ENCODE results near the gene C1RL.

The C1RL gene

GRCh38 chr12:7108796-7109571, at the start of gene C1RL:
C1RL (minus strand) TSS chr12:7109214; CDS start chr12:7109180, 34 bp downstream.
- H3K27me3 ChIP-seq (ENCODE audit: control insufficient read depth in 5 of 5, insufficient read depth in 4 of 5, low read length in 5 of 5): no peaks in the 10 kb centered on the region
- peaks cover 2 to 28% (median 19%) of the 10 kb centered on the region in 5 donors for H3K4me1 ChIP-seq (ENCODE audit: control insufficient read depth in 5 of 5, insufficient read depth in 5 of 5, low read length in 5 of 5)
- H3K9me3 ChIP-seq (ENCODE audit: control insufficient read depth in 5 of 5, low read length in 5 of 5): peaks cover 0 to 6% (median 3%) of the 10 kb centered on the region in 5 donors
- peak within 1 kb of the TSS; percentile 86 for H3K27ac ChIP-seq (ENCODE audit: low read depth, low read length)
- H3K36me3 ChIP-seq (ENCODE audit: control insufficient read depth in 5 of 5, insufficient read depth in 5 of 5, low read length in 5 of 5): peaks cover 0 to 6% (median 3%) of the 10 kb centered on the region in 5 donors
- peak within 1 kb of the TSS; percentile 82 to 93 (median 86) for H3K9ac ChIP-seq (ENCODE audit: low read length in 5 of 5)
- H3K4me3 ChIP-seq (ENCODE audit: low read depth in 1 of 5, low read length in 5 of 5): peak within 1 kb of the TSS; percentile 76 to 87 (median 77)

GRCh38 chr12:7157391-7157790, 48.4 kb upstream of the C1RL start:
- Histone ChIP-seq H3K27ac (ENCODE audit: low read depth, low read length) (no peak overlapping the region), H3K4me1 (ENCODE audit: control insufficient read depth in 5 of 5, insufficient read depth in 5 of 5, low read length in 5 of 5) (peaks cover 3 to 72% (median 62%) of the 10 kb centered on the region in 5 donors), H3K36me3 (ENCODE audit: control insufficient read depth in 5 of 5, insufficient read depth in 5 of 5, low read length in 5 of 5) (peaks cover 0 to 24% (median 3%) of the 10 kb centered on the region in 5 donors), H3K4me3 (ENCODE audit: low read depth in 1 of 5, low read length in 5 of 5) (no peak overlapping the region), H3K27me3 (ENCODE audit: control insufficient read depth in 5 of 5, insufficient read depth in 4 of 5, low read length in 5 of 5) (no peaks in the 10 kb centered on the region), H3K9ac (ENCODE audit: low read length in 5 of 5) (no peak overlapping the region), H3K9me3 (ENCODE audit: control insufficient read depth in 5 of 5, low read length in 5 of 5) (no peaks in the 10 kb centered on the region)

- no peak overlapping the region for H3K4me3 ChIP-seq (ENCODE audit: low read depth in 1 of 5, low read length in 5 of 5)
- peaks cover 3 to 71% (median 56%) of the 10 kb centered on the region in 5 donors for H3K4me1 ChIP-seq (ENCODE audit: control insufficient read depth in 5 of 5, insufficient read depth in 5 of 5, low read length in 5 of 5)
- H3K27ac ChIP-seq (ENCODE audit: low read depth, low read length): no peak overlapping the region
- H3K9me3 ChIP-seq (ENCODE audit: control insufficient read depth in 5 of 5, low read length in 5 of 5): no peaks in the 10 kb centered on the region
- H3K9ac ChIP-seq (ENCODE audit: low read length in 5 of 5): no peak overlapping the region
- peaks cover 0 to 24% (median 3%) of the 10 kb centered on the region in 5 donors for H3K36me3 ChIP-seq (ENCODE audit: control insufficient read depth in 5 of 5, insufficient read depth in 5 of 5, low read length in 5 of 5)
- H3K27me3 ChIP-seq (ENCODE audit: control insufficient read depth in 5 of 5, insufficient read depth in 4 of 5, low read length in 5 of 5): no peaks in the 10 kb centered on the region
These were observed 47.5 kb upstream of the C1RL start for GRCh38 chr12:7156259-7157197.

GRCh38 chr12:7155471-7156034, 46.5 kb upstream of the C1RL start:
- H3K4me3 ChIP-seq (ENCODE audit: low read depth in 1 of 5, low read length in 5 of 5): no peak overlapping the region
- H3K9me3 ChIP-seq (ENCODE audit: control insufficient read depth in 5 of 5, low read length in 5 of 5): no peaks in the 10 kb centered on the region
- H3K27ac ChIP-seq (ENCODE audit: low read depth, low read length): peak overlapping the region; percentile 69

GRCh38 chr12:7154901-7155470, 46.0 kb upstream of the C1RL start:
- H3K9ac ChIP-seq (ENCODE audit: low read length in 5 of 5): peak overlapping the region in 1 of 5 donors; percentile 30
- H3K4me1 ChIP-seq (ENCODE audit: control insufficient read depth in 5 of 5, insufficient read depth in 5 of 5, low read length in 5 of 5): peaks cover 0 to 55% (median 43%) of the 10 kb centered on the region in 5 donors
- peak overlapping the region; percentile 69 for H3K27ac ChIP-seq (ENCODE audit: low read depth, low read length)
- H3K27me3 ChIP-seq (ENCODE audit: control insufficient read depth in 5 of 5, insufficient read depth in 4 of 5, low read length in 5 of 5): no peaks in the 10 kb centered on the region
- H3K4me3 ChIP-seq (ENCODE audit: low read depth in 1 of 5, low read length in 5 of 5): no peak overlapping the region
- H3K9me3 ChIP-seq (ENCODE audit: control insufficient read depth in 5 of 5, low read length in 5 of 5): no peaks in the 10 kb centered on the region
- H3K36me3 ChIP-seq (ENCODE audit: control insufficient read depth in 5 of 5, insufficient read depth in 5 of 5, low read length in 5 of 5): peaks cover 0 to 33% (median 11%) of the 10 kb centered on the region in 5 donors

More at GRCh38 chr12:7155471-7156034, 46.5 kb upstream of the C1RL start:
- H3K36me3 ChIP-seq (ENCODE audit: control insufficient read depth in 5 of 5, insufficient read depth in 5 of 5, low read length in 5 of 5): peaks cover 0 to 32% (median 10%) of the 10 kb centered on the region in 5 donors
- peak overlapping the region in 1 of 5 donors; percentile 30 for H3K9ac ChIP-seq (ENCODE audit: low read length in 5 of 5)
- H3K27me3 ChIP-seq (ENCODE audit: control insufficient read depth in 5 of 5, insufficient read depth in 4 of 5, low read length in 5 of 5): no peaks in the 10 kb centered on the region
- peaks cover 2 to 61% (median 48%) of the 10 kb centered on the region in 5 donors for H3K4me1 ChIP-seq (ENCODE audit: control insufficient read depth in 5 of 5, insufficient read depth in 5 of 5, low read length in 5 of 5)

GRCh38 chr12:7154042-7154441, 45.0 kb upstream of the C1RL start:
- Histone ChIP-seq H3K36me3 (ENCODE audit: control insufficient read depth in 5 of 5, insufficient read depth in 5 of 5, low read length in 5 of 5) (peaks cover 0 to 41% (median 15%) of the 10 kb centered on the region in 5 donors), H3K9ac (ENCODE audit: low read length in 5 of 5) (peak overlapping the region in 1 of 5 donors; percentile 37)

GRCh38 chr12:7152818-7153217, 43.8 kb upstream of the C1RL start:
- no peaks in the 10 kb centered on the region for H3K9me3 ChIP-seq (ENCODE audit: control insufficient read depth in 5 of 5, low read length in 5 of 5)
- H3K36me3 ChIP-seq (ENCODE audit: control insufficient read depth in 5 of 5, insufficient read depth in 5 of 5, low read length in 5 of 5): peaks cover 0 to 44% (median 16%) of the 10 kb centered on the region in 5 donors
- peak overlapping the region; percentile 69 for H3K27ac ChIP-seq (ENCODE audit: low read depth, low read length)
- H3K4me1 ChIP-seq (ENCODE audit: control insufficient read depth in 5 of 5, insufficient read depth in 5 of 5, low read length in 5 of 5): peaks cover 0 to 44% (median 31%) of the 10 kb centered on the region in 5 donors
- peak overlapping the region in 1 of 5 donors; percentile 11 for H3K9ac ChIP-seq (ENCODE audit: low read length in 5 of 5)
- no peaks in the 10 kb centered on the region for H3K27me3 ChIP-seq (ENCODE audit: control insufficient read depth in 5 of 5, insufficient read depth in 4 of 5, low read length in 5 of 5)
- no peak overlapping the region for H3K4me3 ChIP-seq (ENCODE audit: low read depth in 1 of 5, low read length in 5 of 5)

More at GRCh38 chr12:7154042-7154441, 45.0 kb upstream of the C1RL start:
- Histone ChIP-seq H3K4me1 (ENCODE audit: control insufficient read depth in 5 of 5, insufficient read depth in 5 of 5, low read length in 5 of 5) (peaks cover 0 to 46% (median 33%) of the 10 kb centered on the region in 5 donors), H3K27me3 (ENCODE audit: control insufficient read depth in 5 of 5, insufficient read depth in 4 of 5, low read length in 5 of 5) (no peaks in the 10 kb centered on the region), H3K4me3 (ENCODE audit: low read depth in 1 of 5, low read length in 5 of 5) (no peak overlapping the region), H3K9me3 (ENCODE audit: control insufficient read depth in 5 of 5, low read length in 5 of 5) (no peaks in the 10 kb centered on the region), H3K27ac (ENCODE audit: low read depth, low read length) (peak overlapping the region; percentile 69)

GRCh38 chr12:7151532-7151931, 42.5 kb upstream of the C1RL start:
- H3K4me3 ChIP-seq (ENCODE audit: low read depth in 1 of 5, low read length in 5 of 5): no peak overlapping the region
- peak overlapping the region; percentile 69 for H3K27ac ChIP-seq (ENCODE audit: low read depth, low read length)
- H3K27me3 ChIP-seq (ENCODE audit: control insufficient read depth in 5 of 5, insufficient read depth in 4 of 5, low read length in 5 of 5): no peaks in the 10 kb centered on the region
- no peak overlapping the region for H3K9ac ChIP-seq (ENCODE audit: low read length in 5 of 5)
- peaks cover 0 to 39% (median 12%) of the 10 kb centered on the region in 5 donors for H3K36me3 ChIP-seq (ENCODE audit: control insufficient read depth in 5 of 5, insufficient read depth in 5 of 5, low read length in 5 of 5)
- H3K9me3 ChIP-seq (ENCODE audit: control insufficient read depth in 5 of 5, low read length in 5 of 5): no peaks in the 10 kb centered on the region
- peaks cover 0 to 43% (median 31%) of the 10 kb centered on the region in 5 donors for H3K4me1 ChIP-seq (ENCODE audit: control insufficient read depth in 5 of 5, insufficient read depth in 5 of 5, low read length in 5 of 5)

GRCh38 chr12:7150841-7151240, 41.8 kb upstream of the C1RL start:
- Histone ChIP-seq H3K36me3 (ENCODE audit: control insufficient read depth in 5 of 5, insufficient read depth in 5 of 5, low read length in 5 of 5) (peaks cover 0 to 36% (median 14%) of the 10 kb centered on the region in 5 donors), H3K27ac (ENCODE audit: low read depth, low read length) (peak overlapping the region; percentile 41), H3K4me3 (ENCODE audit: low read depth in 1 of 5, low read length in 5 of 5) (no peak overlapping the region), H3K9ac (ENCODE audit: low read length in 5 of 5) (peak overlapping the region in 1 of 5 donors; percentile 10), H3K9me3 (ENCODE audit: control insufficient read depth in 5 of 5, low read length in 5 of 5) (no peaks in the 10 kb centered on the region), H3K27me3 (ENCODE audit: control insufficient read depth in 5 of 5, insufficient read depth in 4 of 5, low read length in 5 of 5) (no peaks in the 10 kb centered on the region), H3K4me1 (ENCODE audit: control insufficient read depth in 5 of 5, insufficient read depth in 5 of 5, low read length in 5 of 5) (peaks cover 0 to 37% (median 26%) of the 10 kb centered on the region in 5 donors)

Measured in subcutaneous abdominal adipose tissue (tissue), 5 donors.